Left ventricle myocardium inferior (tissue), 1 donor: ENCODE results near the gene ALOX15. TPM values are rescaled to one million over a fixed set of nuclear protein-coding genes. Genes with fewer than 3 reads are reported as not detected.

ENCODE experiments used
- DNase-seq: peaks from one replicate; pipeline ENCODE4 v3.0.0-alpha.2; 2020
- H3K27ac ChIP-seq: fragments of 200-600 bp; replicated peaks from 2 replicates; pipeline ENCODE4 v1.8.0; 2021
- H3K27me3 ChIP-seq: fragments of 200-600 bp; 2 replicates; pipeline ENCODE4 v1.8.0; 2021; ENCODE audit warnings: low read depth
- H3K36me3 ChIP-seq: fragments of 200-600 bp; 2 replicates; pipeline ENCODE4 v1.8.0; 2021
- H3K4me1 ChIP-seq: fragments of 200-600 bp; 2 replicates; pipeline ENCODE4 v1.8.0; 2021
- H3K4me3 ChIP-seq: fragments of 200-600 bp; 2 replicates; pipeline ENCODE4 v1.8.0; 2021; ENCODE audit warnings: mild to moderate bottlenecking, moderate library complexity
- H3K9me3 ChIP-seq: fragments of 200-600 bp; replicated peaks from 2 replicates; pipeline ENCODE4 v1.8.0; 2021
- intact Hi-C: fragments of 100-400 bp; cut with micrococcal nuclease; formaldehyde crosslinking; loops from one replicate; pipeline ENCODE4 v1.11.0; 2022
- total RNA-seq: library from RNA; stranded (reverse); fragmentation: NEBNext Ultra II Directional; extraction: Animal tissue kit (Norgen Biotek cat#: 25700); gene quantifications from one replicate; pipeline ENCODE4 v1.2.1, GENCODE V29; 2021
- TF ChIP-seq, protein P1 (sequence below): fragments of 200-600 bp; IDR thresholded peaks from 2 replicates; pipeline ENCODE4 v1.8.0; 2021; ENCODE audit warnings: antibody characterized with exemption, mild to moderate bottlenecking, borderline replicate concordance
- donor health status: DM: no; HTN: yes; CAD: no; lungs with severe emphysema.

ALOX15 gene
- total RNA-seq, 1 donor from 2014 or later, result 0.33 TPM

DNA sequence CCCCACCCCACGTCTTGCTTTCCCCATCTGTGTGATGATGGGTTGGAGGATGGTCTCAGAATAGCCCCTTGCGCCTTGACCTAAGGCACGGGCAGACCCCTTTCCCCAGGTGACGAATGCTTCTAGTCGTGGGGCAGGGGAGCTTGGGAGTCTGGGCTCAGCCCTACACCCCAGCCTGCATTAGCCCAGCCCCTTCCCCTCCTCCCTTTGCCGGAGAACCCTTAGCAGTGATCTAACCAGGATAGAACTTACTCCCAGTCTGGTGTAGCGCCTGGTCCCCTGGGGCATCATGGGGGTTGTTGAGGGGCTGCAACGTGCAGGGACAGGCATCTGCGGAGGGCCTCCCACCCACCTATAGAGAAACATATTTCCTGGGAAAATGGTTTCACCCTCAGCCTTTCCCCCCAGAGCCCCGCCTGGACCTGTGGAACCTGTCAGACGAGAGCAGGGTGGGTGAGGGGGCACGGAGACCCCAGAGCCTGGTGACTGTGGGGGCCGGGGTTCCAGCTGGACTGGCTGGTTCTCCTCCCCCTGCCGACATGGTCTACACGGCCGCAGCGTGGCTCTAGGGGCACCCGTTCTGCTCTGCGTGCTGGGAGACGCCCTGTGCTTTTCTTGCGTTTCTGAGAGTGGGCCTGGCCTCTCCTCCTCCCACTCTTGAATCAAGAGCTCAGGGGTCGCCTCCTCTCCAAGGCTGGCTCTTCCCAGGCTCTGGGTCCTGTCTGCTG is 52.4 kb downstream of the ALOX15 start:
- H3K36me3 ChIP-seq, result no peaks in the 10 kb centered on the region
- peaks cover 14% of the 10 kb centered on the region for H3K27me3 ChIP-seq
- H3K27ac ChIP-seq, result peak overlapping the region; percentile 93
- intact Hi-C loops, result no loop called here
- peaks cover 84% of the 10 kb centered on the region for H3K4me1 ChIP-seq
- H3K9me3 ChIP-seq, result no peaks in the 10 kb centered on the region
- TF ChIP-seq, protein P1, sequence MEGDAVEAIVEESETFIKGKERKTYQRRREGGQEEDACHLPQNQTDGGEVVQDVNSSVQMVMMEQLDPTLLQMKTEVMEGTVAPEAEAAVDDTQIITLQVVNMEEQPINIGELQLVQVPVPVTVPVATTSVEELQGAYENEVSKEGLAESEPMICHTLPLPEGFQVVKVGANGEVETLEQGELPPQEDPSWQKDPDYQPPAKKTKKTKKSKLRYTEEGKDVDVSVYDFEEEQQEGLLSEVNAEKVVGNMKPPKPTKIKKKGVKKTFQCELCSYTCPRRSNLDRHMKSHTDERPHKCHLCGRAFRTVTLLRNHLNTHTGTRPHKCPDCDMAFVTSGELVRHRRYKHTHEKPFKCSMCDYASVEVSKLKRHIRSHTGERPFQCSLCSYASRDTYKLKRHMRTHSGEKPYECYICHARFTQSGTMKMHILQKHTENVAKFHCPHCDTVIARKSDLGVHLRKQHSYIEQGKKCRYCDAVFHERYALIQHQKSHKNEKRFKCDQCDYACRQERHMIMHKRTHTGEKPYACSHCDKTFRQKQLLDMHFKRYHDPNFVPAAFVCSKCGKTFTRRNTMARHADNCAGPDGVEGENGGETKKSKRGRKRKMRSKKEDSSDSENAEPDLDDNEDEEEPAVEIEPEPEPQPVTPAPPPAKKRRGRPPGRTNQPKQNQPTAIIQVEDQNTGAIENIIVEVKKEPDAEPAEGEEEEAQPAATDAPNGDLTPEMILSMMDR, result no peak
- no peak for DNase-seq
- peak overlapping the region; percentile 72 for H3K4me3 ChIP-seq

DNA sequence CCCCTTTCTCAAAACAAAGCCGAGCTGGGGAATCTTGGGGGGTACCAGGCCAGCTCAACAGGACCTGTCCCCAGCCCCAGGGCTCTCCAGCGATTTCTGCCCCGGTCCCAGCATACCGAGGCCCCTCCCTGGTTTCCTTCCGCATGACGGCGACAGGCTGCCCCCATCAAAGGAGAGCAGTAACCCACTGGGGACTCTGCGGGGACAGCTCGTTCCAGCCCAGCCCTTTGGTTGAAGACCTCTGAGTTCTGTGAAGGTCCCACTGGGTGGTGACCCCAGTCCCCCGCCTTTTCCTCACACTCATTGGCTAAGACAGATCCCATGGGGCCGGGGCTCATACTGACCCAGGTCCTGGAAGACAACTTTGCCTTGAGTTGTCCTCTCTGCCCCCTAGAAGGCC is 53.1 kb downstream of the ALOX15 start:
- Histone ChIP-seq H3K4me1 (peaks cover 88% of the 10 kb centered on the region), H3K4me3 (peak overlapping the region; percentile 72)
- peak; percentile 66 for DNase-seq

DNA sequence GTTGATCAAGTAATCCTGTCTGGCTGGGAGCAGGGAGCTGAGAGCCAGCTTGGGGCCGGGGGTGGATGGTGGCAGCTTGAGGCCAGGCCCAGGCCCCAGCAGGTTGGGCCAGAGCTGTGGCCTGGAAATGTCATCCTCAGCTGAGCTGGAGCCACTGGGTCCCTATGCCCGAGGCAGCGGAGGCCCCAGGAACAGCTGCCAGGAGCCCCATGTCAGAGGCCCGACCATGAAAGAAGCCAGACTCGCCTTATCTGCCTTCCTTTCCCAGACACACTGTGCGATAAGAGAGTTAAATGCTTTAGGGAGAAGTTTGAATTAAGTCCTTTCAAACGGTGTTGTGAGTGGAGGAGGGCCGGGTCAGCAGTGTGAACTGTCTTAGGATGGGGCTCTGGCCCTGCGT is 53.7 kb downstream of the ALOX15 start:
- Histone ChIP-seq H3K27ac (peak overlapping the region; percentile 93), H3K9me3 (no peaks in the 10 kb centered on the region), H3K4me3 (peak overlapping the region; percentile 72), H3K36me3 (no peaks in the 10 kb centered on the region), H3K27me3 (peaks cover 26% of the 10 kb centered on the region), H3K4me1 (peaks cover 89% of the 10 kb centered on the region)
- TF ChIP-seq, protein P1, result no peak
- intact Hi-C loops, result no loop called here
- peak; percentile 60 for DNase-seq

More for the DNA sequence above, 53.1 kb downstream of the ALOX15 start:
- TF ChIP-seq, protein P1, result no peak
- Histone ChIP-seq H3K27ac (peak overlapping the region; percentile 93), H3K36me3 (no peaks in the 10 kb centered on the region), H3K27me3 (peaks cover 20% of the 10 kb centered on the region), H3K9me3 (no peaks in the 10 kb centered on the region)
- intact Hi-C loops, result no loop called here

DNA sequence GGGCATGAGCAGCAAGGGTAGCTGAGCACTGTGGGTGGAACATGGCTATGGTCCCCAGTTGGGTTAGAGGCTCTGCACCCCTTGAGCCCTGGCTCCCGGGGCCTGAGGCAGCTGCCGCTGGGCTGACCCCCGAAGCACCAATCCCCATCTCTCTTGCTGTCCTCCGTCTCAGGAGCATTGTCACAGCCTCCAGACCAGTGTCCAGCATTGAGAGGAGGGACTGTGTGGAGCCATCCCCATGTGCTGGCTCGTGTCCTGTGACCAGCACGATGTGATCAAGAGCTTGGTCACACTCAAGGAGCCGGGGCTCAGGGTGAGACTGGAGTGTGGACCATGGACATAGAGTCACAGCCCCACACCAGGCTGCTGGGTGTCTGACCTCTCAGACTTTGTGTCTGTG is 54.3 kb downstream of the ALOX15 start:
- DNase-seq, result no peak
- intact Hi-C loops, result no loop called here
- no peaks in the 10 kb centered on the region for H3K9me3 ChIP-seq
- peaks cover 93% of the 10 kb centered on the region for H3K4me1 ChIP-seq
- peaks cover 32% of the 10 kb centered on the region for H3K27me3 ChIP-seq
- H3K36me3 ChIP-seq, result no peaks in the 10 kb centered on the region
- TF ChIP-seq, protein P1, result no peak
- H3K27ac ChIP-seq, result peak overlapping the region; percentile 93
- peak overlapping the region; percentile 72 for H3K4me3 ChIP-seq

DNA sequence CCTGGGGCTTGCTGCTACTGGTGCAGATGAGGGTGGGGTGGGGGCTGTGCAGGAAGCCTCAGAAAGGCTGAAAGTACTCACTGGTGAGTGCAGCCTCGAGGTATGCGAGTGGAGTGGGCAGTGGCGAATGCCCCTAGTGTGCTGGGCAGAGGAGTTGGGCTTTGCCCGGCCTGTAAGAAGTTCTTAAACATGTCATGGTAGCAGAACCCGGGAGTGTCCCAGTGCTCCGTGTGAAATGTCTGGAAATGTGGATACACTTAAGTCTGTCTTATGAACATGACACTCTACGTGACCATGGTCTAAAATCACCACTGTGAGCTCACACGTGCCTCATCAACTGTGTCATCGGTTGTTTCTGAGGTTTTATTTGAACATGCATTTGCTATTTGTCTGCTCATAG is 55.4 kb downstream of the ALOX15 start:
- TF ChIP-seq, protein P1, result no peak
- Histone ChIP-seq H3K4me1 (peaks cover 83% of the 10 kb centered on the region), H3K27me3 (peaks cover 39% of the 10 kb centered on the region), H3K27ac (peak overlapping the region; percentile 93), H3K4me3 (peak overlapping the region; percentile 72), H3K36me3 (no peaks in the 10 kb centered on the region), H3K9me3 (no peaks in the 10 kb centered on the region)
- DNase-seq, result no peak
- intact Hi-C loops, result no loop called here
